DOHH2 (cell line): ENCODE data around the gene OPRPN.

Source experiments
- EZH2phosphoT487 ChIP-seq: fragments of 200-600 bp; sonication (generic); IDR thresholded peaks from 2 replicates; pipeline ENCODE4 v1.6.1; 2017; ENCODE audit warnings: borderline replicate concordance, mild to moderate bottlenecking, antibody characterized with exemption, low read length, moderate library complexity, mixed read lengths
- TF ChIP-seq, protein P1 (sequence below): fragments of 200-600 bp; sonication (generic); IDR thresholded peaks from one replicate; pipeline ENCODE4 v1.5.1; 2014; ENCODE audit warnings: antibody characterized with exemption, mild to moderate bottlenecking, low read depth, low read length; ENCODE audit not compliant: poor library complexity, severe bottlenecking

DNA sequence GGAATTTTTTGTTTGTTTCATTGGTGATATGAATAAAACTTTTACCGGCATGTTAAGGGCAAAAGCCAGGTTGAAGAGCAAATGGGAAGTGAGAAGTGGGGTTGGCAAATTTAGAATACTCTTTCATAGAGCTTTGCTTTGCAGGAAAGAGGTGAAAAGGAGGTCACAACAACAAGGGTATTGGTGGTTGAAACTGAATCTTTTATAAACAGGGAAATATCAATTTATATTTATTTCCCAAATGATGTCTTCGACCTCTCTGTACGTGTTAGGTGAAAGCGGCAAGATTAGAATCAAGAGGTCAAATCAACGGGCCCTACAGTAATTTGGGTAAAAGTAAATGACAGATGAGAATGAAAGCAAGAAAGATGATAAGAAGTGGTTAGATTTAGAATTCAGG, 33.7 kb upstream of the OPRPN start:
- TF ChIP-seq, protein P1, sequence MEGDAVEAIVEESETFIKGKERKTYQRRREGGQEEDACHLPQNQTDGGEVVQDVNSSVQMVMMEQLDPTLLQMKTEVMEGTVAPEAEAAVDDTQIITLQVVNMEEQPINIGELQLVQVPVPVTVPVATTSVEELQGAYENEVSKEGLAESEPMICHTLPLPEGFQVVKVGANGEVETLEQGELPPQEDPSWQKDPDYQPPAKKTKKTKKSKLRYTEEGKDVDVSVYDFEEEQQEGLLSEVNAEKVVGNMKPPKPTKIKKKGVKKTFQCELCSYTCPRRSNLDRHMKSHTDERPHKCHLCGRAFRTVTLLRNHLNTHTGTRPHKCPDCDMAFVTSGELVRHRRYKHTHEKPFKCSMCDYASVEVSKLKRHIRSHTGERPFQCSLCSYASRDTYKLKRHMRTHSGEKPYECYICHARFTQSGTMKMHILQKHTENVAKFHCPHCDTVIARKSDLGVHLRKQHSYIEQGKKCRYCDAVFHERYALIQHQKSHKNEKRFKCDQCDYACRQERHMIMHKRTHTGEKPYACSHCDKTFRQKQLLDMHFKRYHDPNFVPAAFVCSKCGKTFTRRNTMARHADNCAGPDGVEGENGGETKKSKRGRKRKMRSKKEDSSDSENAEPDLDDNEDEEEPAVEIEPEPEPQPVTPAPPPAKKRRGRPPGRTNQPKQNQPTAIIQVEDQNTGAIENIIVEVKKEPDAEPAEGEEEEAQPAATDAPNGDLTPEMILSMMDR: no peak
- TF ChIP-seq EZH2phosphoT487: no peak
